NCI-H748 treated with DMSO at 0.1 percent for 48 hours (cell line): ENCODE measurements around the gene SNCB.
A peak's percentile ranks its signal among the peaks of the same experiment; 100 is the strongest.
"Not testable (repeated sequence)": the region's sequence is repeated elsewhere in the genome, so short reads cannot be mapped to it uniquely, and the experiment has no call there.

Experiments used
- DNase-seq: peaks from one replicate; lab custom pipeline; 2025; lab: John Stamatoyannopoulos, UW

The SNCB gene

DNA sequence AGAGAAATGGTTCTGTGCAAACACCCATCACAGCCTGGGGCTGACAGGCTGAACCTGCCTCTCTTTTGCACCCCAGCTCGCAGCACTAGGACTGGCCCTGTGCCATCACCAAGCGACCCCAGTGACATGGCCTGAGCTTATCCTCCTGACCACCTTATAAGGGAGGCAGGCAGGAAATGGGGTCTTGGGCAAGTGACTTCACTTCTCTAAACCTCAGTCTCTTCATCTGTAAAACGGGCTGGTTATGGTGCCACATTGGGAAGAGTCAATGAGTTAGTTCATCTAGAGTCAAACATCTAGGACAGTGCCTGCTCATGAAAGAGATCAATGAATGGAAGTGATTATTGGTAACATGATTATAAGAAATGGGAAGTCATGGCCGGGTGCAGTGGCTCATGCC lies 6.2 kb downstream of the SNCB start:
- DNase-seq: no peak

- DNase-seq: no peak
Measured at GRCh38 chr5:176621661-176622079, 8.7 kb downstream of the SNCB start.

DNA sequence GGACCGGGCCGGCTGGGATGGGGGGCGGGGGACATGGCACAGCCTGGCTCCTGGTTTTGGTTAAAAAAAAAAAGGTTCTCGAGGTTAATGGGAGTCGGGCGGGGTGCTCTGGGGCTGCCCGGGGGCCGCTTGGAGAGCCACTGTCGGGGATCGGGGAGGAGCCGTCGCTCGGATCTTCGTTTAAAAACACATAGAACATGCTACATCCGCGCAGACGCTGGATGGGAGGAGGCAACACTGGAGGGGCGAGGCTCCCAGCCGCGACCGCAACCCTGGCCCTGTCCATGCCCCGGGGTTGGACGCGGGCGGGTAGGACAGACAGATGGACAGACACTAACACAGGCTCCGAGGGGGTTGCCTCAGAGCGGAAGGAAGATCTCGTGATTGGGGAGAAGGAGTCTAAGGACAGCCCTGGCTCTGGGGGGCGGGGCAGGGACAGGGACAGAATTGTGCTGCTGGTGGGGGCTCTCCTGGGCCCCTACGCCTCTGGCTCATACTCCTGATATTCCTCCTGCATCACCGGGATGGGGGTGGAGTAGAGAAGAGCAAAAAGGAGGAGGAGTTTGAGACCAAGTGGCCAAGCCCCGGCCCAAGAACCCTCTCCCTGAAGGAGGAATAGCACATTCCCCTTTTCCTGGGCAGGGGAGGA lies 9.9 kb downstream of the SNCB start:
- DNase-seq: no peak

DNA sequence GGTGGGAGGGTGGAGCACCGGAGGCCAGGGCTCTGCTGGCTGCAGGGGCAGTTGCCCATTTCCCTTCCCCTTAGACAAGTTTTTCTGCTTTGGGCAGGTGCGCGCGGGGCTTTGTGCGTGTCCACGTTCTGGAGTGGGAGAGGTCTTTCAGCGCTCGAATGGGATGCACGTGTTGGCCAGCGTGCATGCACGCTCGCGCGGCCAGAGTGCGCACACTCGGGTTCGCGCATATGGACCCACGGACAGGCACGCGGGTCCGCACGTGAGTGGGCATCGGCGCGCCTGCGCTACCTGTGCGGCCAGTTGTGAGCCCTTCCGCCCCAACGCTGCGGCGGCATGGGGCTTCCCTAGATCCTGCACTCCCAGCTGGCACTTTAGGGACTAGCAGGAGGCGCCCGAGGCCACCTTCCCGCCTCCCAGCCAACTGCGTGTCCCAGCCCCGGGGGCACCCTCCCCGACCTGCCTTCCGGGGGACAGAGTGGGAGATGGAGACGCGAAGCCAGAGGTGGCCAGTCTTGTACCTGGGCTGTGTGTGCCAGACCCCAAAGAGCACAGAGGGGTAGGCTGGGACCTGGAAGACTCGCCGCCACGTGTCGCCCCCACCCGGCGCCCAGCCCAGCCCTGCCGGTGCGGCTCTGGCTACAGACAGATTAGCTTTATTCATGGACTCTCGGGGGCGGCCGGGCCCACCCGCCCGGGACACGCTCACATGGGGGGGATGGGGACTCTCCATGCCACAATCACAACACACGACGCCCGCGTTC lies 10.6 kb downstream of the SNCB start:
- DNase-seq: no peak

DNA sequence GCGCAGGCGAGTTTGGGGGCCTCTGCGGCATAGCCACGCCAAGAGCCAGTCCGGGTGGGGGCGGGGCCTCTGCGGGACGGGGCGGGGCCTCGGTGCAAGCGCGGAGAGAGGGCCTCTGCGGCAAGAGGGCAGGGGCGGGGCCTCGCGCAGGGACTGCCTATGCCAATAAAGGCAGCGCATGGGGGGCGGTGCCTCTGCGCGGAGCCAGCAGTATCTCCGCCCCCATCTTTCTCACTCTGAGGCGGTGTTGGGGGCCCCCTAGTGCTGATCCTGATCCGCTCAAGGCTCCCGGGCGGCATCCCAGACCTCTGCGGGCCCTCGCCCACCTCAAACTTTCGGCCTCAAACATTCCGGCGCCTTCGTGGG lies 11.1 kb downstream of the SNCB start:
- DNase-seq: no peak

- no peak for DNase-seq
Measured at GRCh38 chr5:176618783-176619182, 11.6 kb downstream of the SNCB start.

DNA sequence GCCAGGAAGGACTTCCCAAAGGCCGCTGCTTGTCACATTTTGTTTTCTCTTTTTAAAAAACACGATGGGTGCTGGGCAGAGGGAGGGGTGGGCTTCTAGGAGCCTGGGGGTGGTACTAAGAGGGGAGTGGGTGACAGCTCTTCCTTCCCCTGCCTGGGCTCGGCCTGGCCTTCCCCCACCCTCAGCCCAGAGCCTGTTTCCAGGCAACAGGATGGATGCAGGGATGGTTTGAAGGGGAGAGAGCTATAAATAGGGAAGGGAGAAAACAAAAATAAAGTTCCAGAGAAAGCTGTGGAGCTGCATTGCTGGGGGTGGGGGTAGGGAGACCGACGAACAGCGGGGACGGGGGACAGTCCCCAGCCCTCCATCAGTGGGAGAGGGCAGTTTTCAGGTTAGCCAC lies 13.8 kb downstream of the SNCB start:
- DNase-seq: no peak

- DNase-seq: no peak
Measured at GRCh38 chr5:176614805-176615478, 15.4 kb downstream of the SNCB start.

GRCh38 chr5:176612855-176613254 lies 17.5 kb downstream of the SNCB start:
- DNase-seq: no peak

- DNase-seq: no peak
Measured at GRCh38 chr5:176612008-176612407, 18.3 kb downstream of the SNCB start.

DNA sequence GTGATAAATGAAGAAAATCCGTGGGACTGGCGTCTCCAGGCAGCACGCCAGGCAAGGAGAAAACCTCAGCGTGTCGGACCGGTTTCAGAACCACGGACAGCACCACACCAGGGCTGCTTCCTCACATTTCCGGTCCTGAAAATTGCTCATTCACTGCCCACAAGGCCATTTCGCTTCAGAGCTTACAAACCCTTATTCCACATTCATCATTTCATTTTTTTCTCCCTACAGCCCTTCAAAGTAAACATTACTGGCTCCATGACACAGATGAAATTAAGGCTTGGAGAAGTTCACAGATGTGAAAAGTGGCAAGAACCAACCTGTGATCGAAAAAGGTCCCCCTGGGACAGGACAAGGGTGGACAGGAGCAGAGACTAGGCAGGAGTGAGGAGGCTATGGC lies 18.9 kb downstream of the SNCB start:
- no peak for DNase-seq

- DNase-seq: no peak
Measured at GRCh38 chr5:176610435-176610773, 19.9 kb downstream of the SNCB start.

DNA sequence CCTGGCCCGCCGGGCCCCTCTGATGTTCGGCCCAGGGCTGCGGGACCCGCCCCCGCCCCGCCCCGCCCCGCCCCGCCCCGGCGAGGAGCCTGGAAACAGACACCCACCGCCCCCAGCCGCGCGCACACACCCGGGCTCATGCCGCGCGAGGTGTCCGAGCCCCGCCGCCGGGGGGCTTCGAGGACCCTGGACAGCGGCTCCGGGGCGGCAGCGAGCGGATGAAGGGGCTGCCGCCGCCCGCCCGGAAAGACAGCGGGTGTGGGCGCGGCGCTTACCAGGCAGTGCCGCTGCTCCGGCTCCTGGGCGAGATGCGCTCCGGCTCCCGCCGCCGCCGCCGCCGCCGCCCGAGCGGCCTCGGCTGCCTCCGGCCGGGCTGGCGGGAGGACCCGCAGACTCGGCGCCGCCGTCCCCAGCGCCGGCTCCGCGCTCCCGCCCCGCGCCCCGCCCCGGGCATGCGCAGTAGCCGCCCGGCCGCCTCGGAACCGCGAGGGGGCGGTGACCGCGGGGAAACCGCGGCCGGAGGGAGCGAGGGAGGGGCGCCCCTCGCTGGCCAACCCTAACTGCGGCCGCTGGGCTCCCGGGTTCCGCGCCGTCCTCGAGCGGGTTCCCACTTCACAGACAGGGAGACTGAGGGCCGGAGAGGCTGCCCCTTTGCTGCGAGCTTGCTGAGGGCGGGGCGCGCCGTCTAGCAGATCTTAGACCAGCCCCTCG lies 20.5 kb downstream of the SNCB start, which contains the start of gene GPRIN1:
TSS of gene GPRIN1 (minus strand) at position 433 of the 711 bp plus-strand sequence. CDS start 10,322 bp downstream, outside the sequence.
- peak; percentile 56 for DNase-seq

DNA sequence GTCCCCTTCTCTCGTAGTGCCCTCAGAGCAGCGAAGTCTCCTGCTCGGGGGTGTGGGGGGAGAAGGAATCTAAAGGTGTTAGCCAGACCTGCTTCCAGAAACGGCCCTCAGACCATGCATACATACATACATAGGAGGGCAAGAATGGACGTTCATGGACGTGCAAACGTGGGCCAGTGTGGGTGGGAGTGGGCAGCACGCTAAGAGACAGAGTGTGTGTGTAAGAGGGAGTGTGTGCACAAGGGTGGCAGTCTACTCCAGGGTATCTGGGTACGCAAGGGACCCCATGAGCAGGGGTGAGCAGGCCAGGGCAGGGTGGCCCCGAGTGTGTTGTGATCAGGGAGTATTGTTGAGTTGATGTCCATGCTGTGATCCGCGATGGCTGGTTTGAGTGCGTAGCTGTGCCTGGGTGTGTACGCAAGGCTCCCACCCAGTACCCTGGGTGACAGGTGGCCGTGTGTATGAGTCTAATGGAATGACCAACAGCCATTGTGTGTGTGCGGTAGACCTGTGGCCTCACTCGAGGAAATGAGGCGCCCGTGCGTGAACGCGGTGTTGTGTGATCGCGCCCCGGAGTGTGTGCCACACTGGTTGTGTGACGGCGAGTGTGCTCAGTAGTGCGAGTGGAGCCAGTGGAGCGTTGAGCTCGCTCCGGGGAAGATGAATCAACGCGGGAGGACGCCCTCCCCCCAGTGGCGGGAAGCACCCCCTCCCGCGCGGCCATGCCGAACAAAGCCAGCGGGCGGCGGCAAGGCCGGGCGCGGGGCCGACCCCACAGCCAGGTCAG lies 21.2 kb downstream of the SNCB start:
- DNase-seq: no peak

- DNase-seq: no peak
Measured at GRCh38 chr5:176608142-176608705, 22.1 kb downstream of the SNCB start.

DNA sequence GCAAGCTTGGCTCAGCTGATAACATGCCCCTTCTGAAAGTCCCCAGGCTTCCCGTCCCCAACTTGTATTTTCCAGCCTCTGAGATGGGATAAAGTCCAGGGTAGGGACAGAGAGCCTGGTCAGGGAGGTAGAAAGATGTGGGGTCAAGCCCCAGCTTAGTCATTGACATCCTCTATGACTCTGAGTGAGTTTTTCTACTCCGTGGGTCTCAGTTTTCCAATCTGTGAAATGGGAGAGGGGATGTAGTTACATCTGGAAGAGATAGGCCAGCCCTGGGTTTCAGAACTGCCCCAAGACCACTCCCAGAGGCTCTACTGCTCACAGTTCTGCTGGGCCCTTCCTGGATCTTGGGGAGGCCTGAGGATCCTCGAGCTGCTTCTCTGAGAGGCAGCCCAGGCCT lies 23.5 kb downstream of the SNCB start:
- no peak for DNase-seq

GRCh38 chr5:176606032-176606431 lies 24.3 kb downstream of the SNCB start:
- DNase-seq: no peak

GRCh38 chr5:176603091-176603490 lies 27.2 kb downstream of the SNCB start:
- no peak for DNase-seq

DNA sequence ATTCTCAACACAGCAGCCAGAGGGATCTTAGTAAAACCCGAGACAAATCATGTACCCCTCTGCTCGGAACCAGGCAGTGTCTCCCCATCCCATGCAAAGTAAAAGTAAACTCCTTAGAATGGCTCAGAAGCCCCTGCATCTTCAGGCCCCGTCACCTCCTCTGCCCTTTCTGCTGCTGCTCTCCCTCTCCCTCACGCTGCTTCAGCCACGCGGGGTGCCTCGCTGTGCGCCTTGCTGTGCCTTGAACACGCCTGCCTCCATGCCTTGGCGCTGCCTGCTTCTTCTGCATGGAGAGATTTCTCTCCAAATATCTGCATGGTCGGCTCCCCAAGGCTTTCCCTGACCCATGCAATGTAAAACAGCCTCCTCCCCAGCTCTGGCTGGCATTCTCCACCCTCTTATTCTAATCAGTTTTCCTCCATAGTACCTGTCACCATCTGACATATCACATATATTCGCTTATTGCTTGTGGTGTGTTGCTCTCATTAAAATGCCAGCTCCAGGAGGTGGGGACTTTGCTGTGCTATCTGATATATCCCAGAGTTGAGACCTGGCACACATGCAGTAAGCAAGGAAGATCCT lies 28.3 kb downstream of the SNCB start:
- no peak for DNase-seq

- not testable (repeated sequence) for DNase-seq
Measured at GRCh38 chr5:176599749-176600430, 30.4 kb downstream of the SNCB start.
